CD14-positive monocyte (primary cell): ENCODE data around the gene LIX1. TPM values are rescaled to one million over a fixed set of nuclear protein-coding genes. Genes with fewer than 3 reads are reported as not detected.
A peak's percentile ranks its signal among the peaks of the same experiment; 100 is the strongest.
"Not testable (repeated sequence)": the region's sequence is repeated elsewhere in the genome, so short reads cannot be mapped to it uniquely, and the experiment has no call there.

Experiments used
- DNase-seq, 3 donors: peaks; one replicate each; pipeline ENCODE4 v3.0.0-alpha.2; 2011 to 2022
- H2AFZ ChIP-seq: 2 replicates; pipeline ENCODE4 v1.6.0; 2012; ENCODE audit warnings: mild to moderate bottlenecking, low read depth, low read length, inconsistent platforms; ENCODE audit not compliant: insufficient read depth, poor library complexity, severe bottlenecking
- H3K27ac ChIP-seq, 2 donors: 1 replicate in 1 of 2; 2 replicates in 1 of 2; pipeline ENCODE4 v1.5.1; 2012 to 2013; ENCODE audit warnings: low read length in 2 of 2, control low read depth in 1 of 2, inconsistent platforms in 1 of 2, low read depth in 1 of 2, mild to moderate bottlenecking in 1 of 2
- H3K27me3 ChIP-seq, 2 donors: one replicate each; pipeline versions ENCODE4 v1.6.0 to v1.6.1; 2011 to 2013; ENCODE audit warnings: low read length in 2 of 2; ENCODE audit not compliant: control insufficient read depth in 2 of 2, insufficient read depth in 2 of 2
- H3K36me3 ChIP-seq, 2 donors: replicated peaks in 1 of 2; 1 replicate in 1 of 2; 2 replicates in 1 of 2; pipeline versions ENCODE4 v1.5.1 to v1.6.1; 2012 to 2013; ENCODE audit warnings: low read length in 2 of 2, control low read depth in 1 of 2, inconsistent platforms in 1 of 2, mild to moderate bottlenecking in 1 of 2; ENCODE audit not compliant: insufficient read depth in 2 of 2, control insufficient read depth in 1 of 2
- H3K4me1 ChIP-seq, 2 donors: 1 replicate in 1 of 2; 2 replicates in 1 of 2; pipeline versions ENCODE4 v1.5.1 to v1.6.1; 2012 to 2013; ENCODE audit warnings: low read length in 2 of 2, control low read depth in 1 of 2, inconsistent platforms in 1 of 2, mild to moderate bottlenecking in 1 of 2, moderate library complexity in 1 of 2; ENCODE audit not compliant: insufficient read depth in 2 of 2, control insufficient read depth in 1 of 2
- H3K4me2 ChIP-seq: replicated peaks from 2 replicates; pipeline ENCODE3; 2012; ENCODE audit warnings: low read length, moderate library complexity, mild to moderate bottlenecking; ENCODE audit not compliant: poor library complexity, severe bottlenecking; ENCODE audit errors: extremely low read depth
- H3K4me3 ChIP-seq, 3 experiments: fragments of 200-600 bp in 1 of 3; sonication (generic) in 1 of 3; replicated peaks in 1 of 3; 1 replicate in 2 of 3; 2 replicates in 1 of 3; pipeline ENCODE4 v1.5.1; 2011 to 2013; ENCODE audit warnings: low read length in 3 of 3, mild to moderate bottlenecking in 3 of 3, control low read depth in 2 of 3, low read depth in 2 of 3, inconsistent platforms in 1 of 3, moderate library complexity in 1 of 3
- H3K79me2 ChIP-seq: 2 replicates; pipeline ENCODE4 v1.6.0; 2012; ENCODE audit warnings: mild to moderate bottlenecking, control low read depth, inconsistent platforms, low read length, moderate library complexity; ENCODE audit not compliant: insufficient read depth
- H3K9ac ChIP-seq: 2 replicates; pipeline ENCODE4 v1.6.0; 2017; ENCODE audit warnings: low read length, mild to moderate bottlenecking; ENCODE audit not compliant: insufficient read depth, poor library complexity, severe bottlenecking
- H3K9me3 ChIP-seq, 2 donors: replicated peaks in 1 of 2; 1 replicate in 1 of 2; 2 replicates in 1 of 2; pipeline versions ENCODE4 v1.5.1 to v1.6.1; 2012 to 2013; ENCODE audit warnings: low read length in 2 of 2, control low read depth in 1 of 2; ENCODE audit not compliant: control insufficient read depth in 1 of 2, insufficient read depth in 1 of 2
- H4K20me1 ChIP-seq: 2 replicates; pipeline ENCODE4 v1.6.0; 2012; ENCODE audit warnings: mild to moderate bottlenecking, low read length, control low read depth, moderate library complexity; ENCODE audit not compliant: insufficient read depth
- H3K27ac Mint-ChIP-seq, 7 donors: one replicate each; pipeline ENCODE4 v1.8.0; 2020; ENCODE audit warnings: mild to moderate bottlenecking in 7 of 7, mixed read lengths in 7 of 7, moderate library complexity in 6 of 7, inconsistent platforms in 2 of 7
- H3K27me3 Mint-ChIP-seq, 3 donors: one replicate each; pipeline ENCODE4 v1.8.0; 2021 to 2022; ENCODE audit warnings: low read depth in 3 of 3, mild to moderate bottlenecking in 3 of 3, mixed read lengths in 3 of 3, moderate library complexity in 3 of 3, inconsistent platforms in 1 of 3
- H3K36me3 Mint-ChIP-seq, 2 donors: one replicate each; pipeline ENCODE4 v1.8.0; 2020; ENCODE audit warnings: mixed read lengths in 2 of 2, inconsistent platforms in 1 of 2, mild to moderate bottlenecking in 1 of 2
- H3K4me1 Mint-ChIP-seq: one replicate; pipeline ENCODE4 v1.8.0; 2020; ENCODE audit warnings: mild to moderate bottlenecking, mixed read lengths
- H3K4me3 Mint-ChIP-seq, 2 donors: one replicate each; pipeline ENCODE4 v1.8.0; 2020; ENCODE audit warnings: mild to moderate bottlenecking in 2 of 2, mixed read lengths in 2 of 2, moderate library complexity in 1 of 2
- H3K9me3 Mint-ChIP-seq, 7 donors: one replicate each; pipeline ENCODE4 v1.8.0; 2020 to 2022; ENCODE audit warnings: mixed read lengths in 7 of 7, mild to moderate bottlenecking in 6 of 7, moderate library complexity in 6 of 7, inconsistent platforms in 2 of 7
- WGBS: methylation state at CpG from one replicate; pipeline ENCODE4 v1.1.5; 2013; ENCODE audit warnings: missing lambda C conversion rate; ENCODE audit not compliant: insufficient coverage; 5-methylcytosine and 5-hydroxymethylcytosine counted together
- intact Hi-C, 2 donors: fragments of 100-400 bp; cut with micrococcal nuclease; formaldehyde crosslinking; loops; one replicate each; pipeline versions ENCODE4 v1.15.0 to v1.15.1; 2023
- polyA minus RNA-seq: library from RNA; depleted of rRNA, polyadenylated mRNA; stranded (reverse); fragments of >200 nt; gene quantifications from 2 replicates; pipeline ENCODE4 v1.2.3, GENCODE V29; 2012
- polyA plus RNA-seq, 3 donors: library from polyadenylated mRNA; depleted of rRNA in 1 of 3; unstranded in 2 of 3; stranded (reverse) in 1 of 3; fragments of 300-500 nt in 2 of 3; fragments of >200 nt in 1 of 3; fragmentation: Illumina TruSeq in 2 of 3; gene quantifications; 1 replicate in 2 of 3; 2 replicates in 1 of 3; pipeline ENCODE4 v1.2.3, GENCODE V29; 2012 to 2021
- total RNA-seq, 12 experiments: library from RNA in 1 of 12; stranded (reverse) in 1 of 12; fragments of 120-200 nt in 1 of 12; gene quantifications; one replicate each; pipeline ENCODE4 v1.2.4 and lab custom pipeline; 2013 to 2026; ENCODE audit warnings: mixed read lengths in 6 of 12, inconsistent platforms in 1 of 12
- TF ChIP-seq, protein P1 (sequence below): fragments of 200-600 bp; IDR thresholded peaks from one replicate; pipeline ENCODE4 v1.8.0; 2022; ENCODE audit warnings: antibody characterized with exemption, mild to moderate bottlenecking

LIX1 gene
- 0.02 TPM for total RNA-seq (2013)
- polyA plus RNA-seq (not detected), polyA minus RNA-seq (not detected in 2 replicates), total RNA-seq (lab: John Stamatoyannopoulos, UW) (0 to 2.5 (median 0.13) reads per million in 11 experiments)

DNA sequence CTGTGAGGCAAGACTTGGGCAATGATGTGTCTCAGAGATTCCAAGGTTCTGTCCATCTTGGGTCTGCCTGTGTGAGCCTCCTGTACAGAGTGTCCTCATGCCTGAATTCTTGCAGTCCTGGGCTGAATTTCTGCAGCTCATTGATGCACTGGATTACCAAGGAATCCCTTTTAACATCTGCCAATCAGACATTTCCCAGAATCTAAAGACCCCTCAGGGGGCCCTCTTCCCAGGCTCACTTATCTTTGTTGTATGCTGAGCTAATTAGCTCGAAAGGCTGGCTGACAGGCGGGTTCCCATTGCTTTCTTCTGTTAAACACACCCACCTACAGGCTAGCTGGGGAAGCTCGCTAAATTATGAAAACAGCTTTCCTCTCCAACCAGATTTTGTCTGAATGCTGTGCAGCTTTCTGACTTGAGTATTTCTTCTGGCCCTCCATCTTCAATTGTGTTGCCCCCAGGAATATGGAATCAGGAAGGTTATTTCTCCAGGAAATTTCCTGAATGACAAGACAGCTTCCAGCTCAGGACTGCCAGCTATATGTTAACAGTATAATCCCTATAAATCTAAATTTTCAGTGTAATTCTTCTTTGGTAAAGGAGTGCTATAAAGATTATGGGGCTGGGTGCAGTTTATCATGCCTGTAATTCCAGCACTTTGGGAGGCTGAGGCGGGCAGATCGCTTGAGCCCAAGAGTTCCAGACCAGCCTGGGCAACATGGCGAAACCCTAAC is at the start of gene LIX1:
LIX1 (minus strand) TSS at position 91 of the 734 bp plus-strand sequence; CDS start at position 56, 35 bp downstream.
- TF ChIP-seq, protein P1, sequence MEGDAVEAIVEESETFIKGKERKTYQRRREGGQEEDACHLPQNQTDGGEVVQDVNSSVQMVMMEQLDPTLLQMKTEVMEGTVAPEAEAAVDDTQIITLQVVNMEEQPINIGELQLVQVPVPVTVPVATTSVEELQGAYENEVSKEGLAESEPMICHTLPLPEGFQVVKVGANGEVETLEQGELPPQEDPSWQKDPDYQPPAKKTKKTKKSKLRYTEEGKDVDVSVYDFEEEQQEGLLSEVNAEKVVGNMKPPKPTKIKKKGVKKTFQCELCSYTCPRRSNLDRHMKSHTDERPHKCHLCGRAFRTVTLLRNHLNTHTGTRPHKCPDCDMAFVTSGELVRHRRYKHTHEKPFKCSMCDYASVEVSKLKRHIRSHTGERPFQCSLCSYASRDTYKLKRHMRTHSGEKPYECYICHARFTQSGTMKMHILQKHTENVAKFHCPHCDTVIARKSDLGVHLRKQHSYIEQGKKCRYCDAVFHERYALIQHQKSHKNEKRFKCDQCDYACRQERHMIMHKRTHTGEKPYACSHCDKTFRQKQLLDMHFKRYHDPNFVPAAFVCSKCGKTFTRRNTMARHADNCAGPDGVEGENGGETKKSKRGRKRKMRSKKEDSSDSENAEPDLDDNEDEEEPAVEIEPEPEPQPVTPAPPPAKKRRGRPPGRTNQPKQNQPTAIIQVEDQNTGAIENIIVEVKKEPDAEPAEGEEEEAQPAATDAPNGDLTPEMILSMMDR = peak; percentile 66
- peaks cover 11% of the 10 kb centered on the region for H3K4me1 Mint-ChIP-seq
- Histone ChIP-seq H3K27ac (no peak within 1 kb of the TSS), H3K4me3 (no peak within 1 kb of the TSS), H3K9ac (no peak within 1 kb of the TSS), H3K36me3 (no peaks in the 10 kb centered on the region), H3K4me2 (no peak within 1 kb of the TSS), H3K27me3 (no peaks in the 10 kb centered on the region), H3K79me2 (no peaks in the 10 kb centered on the region), H3K4me1 (no peaks in the 10 kb centered on the region), H4K20me1 (no peaks in the 10 kb centered on the region), H2AFZ (no peak within 1 kb of the TSS), H3K9me3 (no peaks in the 10 kb centered on the region)
- H3K9me3 Mint-ChIP-seq = no peaks in the 10 kb centered on the region
- DNase-seq = peak; percentile 21 to 44 (median 36)
- no peak within 1 kb of the TSS for H3K4me3 Mint-ChIP-seq
- peaks cover 0 to 2% (median 0%) of the 10 kb centered on the region in 3 donors for H3K27me3 Mint-ChIP-seq
- WGBS = 8% methylated on average over 2 of the region's 6 CpGs
- intact Hi-C loops = no loop called here
- H3K36me3 Mint-ChIP-seq = no peaks in the 10 kb centered on the region
- H3K27ac Mint-ChIP-seq = peak within 1 kb of the TSS in 1 of 7 donors; percentile 41

DNA sequence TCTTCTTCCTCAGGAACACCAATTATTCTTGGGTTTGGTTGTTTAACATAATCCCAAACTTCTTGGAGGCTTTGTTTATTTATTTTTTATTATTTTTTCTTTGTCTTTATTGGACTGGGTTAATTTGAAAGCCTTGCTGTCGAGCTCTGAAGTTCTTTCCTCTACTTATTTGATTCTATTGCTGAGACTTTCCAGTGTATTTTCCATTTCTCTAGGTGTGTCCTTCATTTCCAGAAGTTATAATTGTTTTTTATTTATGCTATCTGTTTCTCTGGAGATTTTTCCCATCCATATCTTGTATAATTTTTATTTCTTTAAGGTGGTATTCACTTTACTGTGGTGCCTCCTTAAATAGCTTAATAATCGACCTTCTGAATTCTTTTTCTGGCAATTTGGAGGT is 49.5 kb upstream of the LIX1 start:
- Mint-ChIP-seq H3K4me3 (no peak overlapping the region), H3K9me3 (peaks cover 7 to 20% (median 10%) of the 10 kb centered on the region in 7 donors), H3K27ac (no peak overlapping the region), H3K4me1 (peaks cover 14% of the 10 kb centered on the region), H3K27me3 (peaks cover 0 to 7% (median 4%) of the 10 kb centered on the region in 3 donors), H3K36me3 (peaks cover 4 to 11% of the 10 kb centered on the region in 2 donors)
- TF ChIP-seq, protein P1 = no peak
- DNase-seq = no peak
- Histone ChIP-seq H2AFZ (no peak overlapping the region), H3K27ac (no peak overlapping the region), H3K9ac (no peak overlapping the region), H3K4me2 (no peak overlapping the region), H3K79me2 (no peaks in the 10 kb centered on the region), H3K27me3 (no peaks in the 10 kb centered on the region), H3K4me1 (peaks cover 9 to 10% of the 10 kb centered on the region in 2 donors), H3K9me3 (peaks cover 0 to 5% of the 10 kb centered on the region in 2 donors), H4K20me1 (no peaks in the 10 kb centered on the region), H3K36me3 (no peaks in the 10 kb centered on the region), H3K4me3 (no peak overlapping the region)
- intact Hi-C loops = no loop called here
- WGBS = 100% methylated on average over 1 of the region's 2 CpGs

DNA sequence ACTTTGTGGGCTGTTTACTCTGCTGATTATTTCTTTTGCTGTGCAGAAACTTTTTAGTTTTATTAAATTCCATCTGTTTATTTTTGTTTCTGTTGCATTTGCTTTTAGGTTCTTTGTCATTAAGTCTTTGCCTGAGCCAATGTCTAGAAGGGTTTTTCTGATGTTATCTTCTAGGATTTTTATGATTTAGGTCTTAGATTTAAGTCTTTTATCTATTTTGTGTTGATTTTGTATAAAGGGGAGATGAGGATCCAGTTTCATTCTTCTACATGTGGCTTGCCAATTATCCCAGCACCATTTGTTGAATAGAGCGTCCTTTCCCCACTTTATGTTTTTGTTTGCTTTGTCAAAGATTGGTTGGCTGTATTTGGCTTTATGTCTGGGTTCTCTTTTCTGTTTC is 47.1 kb upstream of the LIX1 start:
- no CpG with 5 or more reads among the region's 1 CpG for WGBS

More for the DNA sequence above, 47.1 kb upstream of the LIX1 start:
- intact Hi-C loops, H3K4me3 Mint-ChIP-seq, H3K4me2 ChIP-seq, H3K9ac ChIP-seq, H3K4me3 ChIP-seq, H3K27ac ChIP-seq, H3K4me1 ChIP-seq, H3K27me3 ChIP-seq, H3K9me3 ChIP-seq, H4K20me1 ChIP-seq, H3K79me2 ChIP-seq, H3K27me3 Mint-ChIP-seq, H2AFZ ChIP-seq, H3K36me3 ChIP-seq, DNase-seq, H3K27ac Mint-ChIP-seq: not testable (repeated sequence)
- Mint-ChIP-seq H3K36me3 (peaks cover 4 to 13% of the 10 kb centered on the region in 2 donors), H3K4me1 (peaks cover 12% of the 10 kb centered on the region), H3K9me3 (peaks cover 7 to 20% (median 10%) of the 10 kb centered on the region in 7 donors)
